Smooth muscle cell of the brain vasculature (primary cell): Measurements from ENCODE around the gene KCNQ1.

Source experiments
- DNase-seq: peaks from one replicate; pipeline ENCODE4 v3.0.0-alpha.2; 2012; ENCODE audit warnings: low read depth, low spot score

KCNQ1 gene

GRCh38 chr11:2713661-2714462, 269.1 kb downstream of the KCNQ1 start:
- DNase-seq, result no peak

GRCh38 chr11:2714463-2714800, 269.6 kb downstream of the KCNQ1 start:
- no peak for DNase-seq

GRCh38 chr11:2714871-2715270, 270.1 kb downstream of the KCNQ1 start:
- no peak for DNase-seq

GRCh38 chr11:2715716-2716350, 271.0 kb downstream of the KCNQ1 start:
- DNase-seq, result no peak

GRCh38 chr11:2716376-2717095, 271.7 kb downstream of the KCNQ1 start:
- DNase-seq, result no peak

- DNase-seq, result no peak
These were observed 272.9 kb downstream of the KCNQ1 start for GRCh38 chr11:2717561-2718325.

GRCh38 chr11:2718817-2719438, 274.1 kb downstream of the KCNQ1 start:
- DNase-seq, result no peak

GRCh38 chr11:2719831-2720590, 275.2 kb downstream of the KCNQ1 start:
- DNase-seq, result no peak

- DNase-seq, result no peak
These were observed 276.6 kb downstream of the KCNQ1 start for GRCh38 chr11:2721210-2721916.

- no peak for DNase-seq
These were observed 278.1 kb downstream of the KCNQ1 start for GRCh38 chr11:2722955-2723354.

GRCh38 chr11:2724104-2724503, 279.3 kb downstream of the KCNQ1 start:
- no peak for DNase-seq

- DNase-seq, result no peak
These were observed 280.0 kb downstream of the KCNQ1 start for GRCh38 chr11:2724653-2725367.

- DNase-seq, result no peak
These were observed 280.8 kb downstream of the KCNQ1 start for GRCh38 chr11:2725368-2726300.

- DNase-seq, result no peak
These were observed 282.2 kb downstream of the KCNQ1 start for GRCh38 chr11:2726964-2727363.

GRCh38 chr11:2728128-2728662, 283.4 kb downstream of the KCNQ1 start:
- no peak for DNase-seq

- DNase-seq, result no peak
These were observed 284.0 kb downstream of the KCNQ1 start for GRCh38 chr11:2728663-2729332.

GRCh38 chr11:2729841-2730240, 285.0 kb downstream of the KCNQ1 start:
- DNase-seq, result no peak
